HEK293 (cell line): ENCODE results near the gene HSD17B7.

ENCODE experiments used
- OVOL3 ChIP-seq: fragments of 450-650 bp; formaldehyde crosslinking; IDR thresholded peaks from 2 replicates; pipeline ENCODE4 v1.5.1; 2016; ENCODE audit warnings: missing biosample characterization, missing genetic modification characterization
- PRDM6 ChIP-seq: fragments of 450-650 bp; formaldehyde crosslinking; IDR thresholded peaks from 2 replicates; pipeline ENCODE4 v1.5.1; 2017; ENCODE audit warnings: missing biosample characterization, missing genetic modification characterization
- ZFP3 ChIP-seq: fragments of 450-650 bp; formaldehyde crosslinking; IDR thresholded peaks from 2 replicates; pipeline ENCODE4 v1.5.1; 2016; ENCODE audit warnings: low read depth, missing biosample characterization, missing genetic modification characterization
- ZNF146 ChIP-seq: fragments of 450-650 bp; formaldehyde crosslinking; IDR thresholded peaks from 2 replicates; pipeline ENCODE4 v1.5.1; 2016; ENCODE audit warnings: missing biosample characterization, missing genetic modification characterization
- ZNF175 ChIP-seq: fragments of 450-650 bp; formaldehyde crosslinking; IDR thresholded peaks from 2 replicates; pipeline ENCODE4 v1.5.1; 2016; ENCODE audit warnings: missing biosample characterization, missing genetic modification characterization
- ZNF202 ChIP-seq: fragments of 450-650 bp; formaldehyde crosslinking; IDR thresholded peaks from 2 replicates; pipeline ENCODE4 v1.5.1; 2016; ENCODE audit warnings: missing biosample characterization, missing genetic modification characterization, borderline replicate concordance
- ZNF221 ChIP-seq: fragments of 450-650 bp; formaldehyde crosslinking; IDR thresholded peaks from 2 replicates; pipeline ENCODE4 v1.5.1; 2017; ENCODE audit warnings: missing biosample characterization, missing genetic modification characterization, borderline replicate concordance
- ZNF274 ChIP-seq, 2 experiments: fragments of 200-500 bp in 1 of 2; fragments of 450-650 bp in 1 of 2; sonication (Bioruptor generic) in 1 of 2; formaldehyde crosslinking in 1 of 2; IDR thresholded peaks; 2 replicates each; pipeline versions ENCODE4 v1.5.1 to v1.6.1; 2014 to 2016; ENCODE audit warnings: borderline replicate concordance in 1 of 2, inconsistent platforms in 1 of 2, low read length in 1 of 2, missing biosample characterization in 1 of 2, missing genetic modification characterization in 1 of 2
- ZNF341 ChIP-seq: fragments of 450-650 bp; formaldehyde crosslinking; IDR thresholded peaks from 2 replicates; pipeline ENCODE4; 2016; ENCODE audit warnings: low read depth, missing biosample characterization, missing genetic modification characterization
- ZNF48 ChIP-seq: fragments of 450-650 bp; formaldehyde crosslinking; IDR thresholded peaks from 2 replicates; pipeline ENCODE4 v1.5.1; 2016; ENCODE audit warnings: missing biosample characterization, missing genetic modification characterization
- ZNF555 ChIP-seq: fragments of 450-650 bp; formaldehyde crosslinking; conservative IDR thresholded peaks from 2 replicates; pipeline ENCODE4 v1.5.1; 2017; ENCODE audit warnings: missing biosample characterization, mild to moderate bottlenecking, missing genetic modification characterization, inconsistent platforms
- ZNF558 ChIP-seq: fragments of 450-650 bp; formaldehyde crosslinking; IDR thresholded peaks from 2 replicates; pipeline ENCODE4 v1.5.1; 2016; ENCODE audit warnings: missing biosample characterization, missing genetic modification characterization
- ZNF596 ChIP-seq: fragments of 450-650 bp; IDR thresholded peaks from 2 replicates; pipeline ENCODE4 v1.5.0; 2018; ENCODE audit warnings: missing biosample characterization, mild to moderate bottlenecking, missing genetic modification characterization, moderate library complexity
- ZNF623 ChIP-seq: fragments of 450-650 bp; formaldehyde crosslinking; IDR thresholded peaks from 2 replicates; pipeline ENCODE4 v1.5.1; 2016; ENCODE audit warnings: missing biosample characterization, missing genetic modification characterization
- ZNF704 ChIP-seq: fragments of 450-650 bp; formaldehyde crosslinking; IDR thresholded peaks from 2 replicates; pipeline ENCODE4 v1.5.1; 2016; ENCODE audit warnings: missing biosample characterization, missing genetic modification characterization
- ZNF707 ChIP-seq: fragments of 450-650 bp; formaldehyde crosslinking; IDR thresholded peaks from 2 replicates; pipeline ENCODE4 v1.5.1; 2016; ENCODE audit warnings: missing biosample characterization, missing genetic modification characterization
- ZNF785 ChIP-seq: fragments of 450-650 bp; formaldehyde crosslinking; IDR thresholded peaks from 2 replicates; pipeline ENCODE4 v1.5.1; 2016; ENCODE audit warnings: missing biosample characterization, missing genetic modification characterization
- ZNF791 ChIP-seq: fragments of 450-650 bp; formaldehyde crosslinking; IDR thresholded peaks from 2 replicates; pipeline ENCODE4 v1.5.1; 2016; ENCODE audit warnings: missing biosample characterization, missing genetic modification characterization
- ZSCAN23 ChIP-seq: fragments of 450-650 bp; formaldehyde crosslinking; IDR thresholded peaks from 2 replicates; pipeline ENCODE4 v1.5.1; 2016; ENCODE audit warnings: missing biosample characterization, missing genetic modification characterization
- TF ChIP-seq, protein P1 (sequence below): fragments of 450-650 bp; formaldehyde crosslinking; IDR thresholded peaks from 2 replicates; pipeline ENCODE4 v1.5.1; 2016; ENCODE audit warnings: missing biosample characterization, missing genetic modification characterization, low read depth
- TF ChIP-seq, protein P2 (sequence below): fragments of 450-650 bp; formaldehyde crosslinking; IDR thresholded peaks from 2 replicates; pipeline ENCODE4 v1.5.1; 2016; ENCODE audit warnings: missing biosample characterization, missing genetic modification characterization
- TF ChIP-seq, protein P3 (sequence below): fragments of 450-650 bp; formaldehyde crosslinking; IDR thresholded peaks from 2 replicates; pipeline ENCODE4 v1.5.1; 2016; ENCODE audit warnings: missing biosample characterization, missing genetic modification characterization
- TF ChIP-seq, protein P4 (sequence below): fragments of 450-650 bp; formaldehyde crosslinking; IDR thresholded peaks from 2 replicates; pipeline ENCODE4 v1.5.1; 2016; ENCODE audit warnings: missing biosample characterization, missing genetic modification characterization
- TF ChIP-seq, protein P5 (sequence below): sonication (generic); formaldehyde crosslinking; IDR thresholded peaks from 2 replicates; pipeline ENCODE4 v1.8.1; 2022; ENCODE audit warnings: mild to moderate bottlenecking, moderate library complexity, missing genetic modification reagents
- TF ChIP-seq, protein P6 (sequence below): fragments of 450-650 bp; formaldehyde crosslinking; IDR thresholded peaks from 2 replicates; pipeline ENCODE4 v1.5.1; 2016; ENCODE audit warnings: missing biosample characterization, missing genetic modification characterization

Gene HSD17B7

DNA sequence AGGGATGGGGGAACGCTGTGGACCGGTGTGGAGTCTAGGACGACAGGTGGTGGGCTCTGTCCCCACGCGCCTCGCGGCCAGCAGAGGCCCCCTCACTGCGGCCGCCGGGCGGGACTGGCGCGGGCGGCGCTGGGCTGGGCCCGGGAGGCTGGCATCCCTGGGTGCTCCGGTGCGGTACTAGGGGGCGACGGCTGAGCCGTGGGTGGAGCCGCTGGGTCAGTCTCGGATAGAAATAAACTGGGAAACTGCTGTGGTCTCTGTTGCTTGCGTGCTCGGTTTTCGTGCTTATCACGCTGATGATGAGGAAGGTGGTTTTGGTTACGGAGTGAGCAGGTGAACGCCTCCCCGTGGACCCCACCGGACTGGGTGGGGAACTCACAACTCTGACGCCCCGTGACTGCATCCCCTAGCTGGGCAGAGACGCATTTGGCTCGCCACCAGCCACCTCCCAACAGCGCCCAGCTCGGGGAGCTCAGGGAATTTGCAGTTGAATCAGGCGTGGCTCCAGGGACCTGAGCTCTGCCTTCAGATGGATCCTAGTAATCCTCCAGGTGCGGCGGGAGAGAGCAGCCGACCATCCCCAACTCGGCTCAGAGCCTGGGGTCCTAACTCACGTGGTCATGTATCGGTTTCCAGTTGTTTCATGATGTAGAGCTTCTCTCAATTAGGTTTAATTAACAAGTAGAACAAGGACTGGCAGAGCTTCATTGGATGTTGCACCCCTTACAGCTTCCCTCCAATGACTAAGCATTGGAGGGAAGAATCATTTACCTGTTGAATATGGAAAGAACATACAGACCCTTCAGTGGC, 32.1 kb downstream of the HSD17B7 start (continued):
- TF ChIP-seq ZFP3 (tag by site-specific recombination) (no peak), ZNF558 (tag by site-specific recombination) (no peak), PRDM6 (no peak), ZNF596 (tag by site-specific recombination) (no peak), OVOL3 (no peak), ZNF48 (no peak), ZNF785 (tag by site-specific recombination) (no peak), ZNF341 (no peak), ZNF555 (no peak), ZNF202 (tag by site-specific recombination) (no peak), ZNF623 (tag by site-specific recombination) (no peak), ZNF175 (tag by site-specific recombination) (no peak), ZNF704 (tag by site-specific recombination) (no peak), ZNF221 (tag by site-specific recombination) (no peak), ZNF274 (IDR thresholded peaks at IDR 0.05; ENCODE audit: low read length) (no peak), ZNF274 (tag by site-specific recombination; IDR thresholded peaks at IDR 0.05; ENCODE audit: borderline replicate concordance) (no peak), ZSCAN23 (tag by site-specific recombination) (no peak), ZNF707 (tag by site-specific recombination) (no peak), ZNF146 (tag by site-specific recombination) (no peak), ZNF791 (tag by site-specific recombination) (no peak)
- TF ChIP-seq, protein P1, sequence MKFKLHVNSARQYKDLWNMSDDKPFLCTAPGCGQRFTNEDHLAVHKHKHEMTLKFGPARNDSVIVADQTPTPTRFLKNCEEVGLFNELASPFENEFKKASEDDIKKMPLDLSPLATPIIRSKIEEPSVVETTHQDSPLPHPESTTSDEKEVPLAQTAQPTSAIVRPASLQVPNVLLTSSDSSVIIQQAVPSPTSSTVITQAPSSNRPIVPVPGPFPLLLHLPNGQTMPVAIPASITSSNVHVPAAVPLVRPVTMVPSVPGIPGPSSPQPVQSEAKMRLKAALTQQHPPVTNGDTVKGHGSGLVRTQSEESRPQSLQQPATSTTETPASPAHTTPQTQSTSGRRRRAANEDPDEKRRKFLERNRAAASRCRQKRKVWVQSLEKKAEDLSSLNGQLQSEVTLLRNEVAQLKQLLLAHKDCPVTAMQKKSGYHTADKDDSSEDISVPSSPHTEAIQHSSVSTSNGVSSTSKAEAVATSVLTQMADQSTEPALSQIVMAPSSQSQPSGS (tag by site-specific recombination): no peak
- TF ChIP-seq, protein P2, sequence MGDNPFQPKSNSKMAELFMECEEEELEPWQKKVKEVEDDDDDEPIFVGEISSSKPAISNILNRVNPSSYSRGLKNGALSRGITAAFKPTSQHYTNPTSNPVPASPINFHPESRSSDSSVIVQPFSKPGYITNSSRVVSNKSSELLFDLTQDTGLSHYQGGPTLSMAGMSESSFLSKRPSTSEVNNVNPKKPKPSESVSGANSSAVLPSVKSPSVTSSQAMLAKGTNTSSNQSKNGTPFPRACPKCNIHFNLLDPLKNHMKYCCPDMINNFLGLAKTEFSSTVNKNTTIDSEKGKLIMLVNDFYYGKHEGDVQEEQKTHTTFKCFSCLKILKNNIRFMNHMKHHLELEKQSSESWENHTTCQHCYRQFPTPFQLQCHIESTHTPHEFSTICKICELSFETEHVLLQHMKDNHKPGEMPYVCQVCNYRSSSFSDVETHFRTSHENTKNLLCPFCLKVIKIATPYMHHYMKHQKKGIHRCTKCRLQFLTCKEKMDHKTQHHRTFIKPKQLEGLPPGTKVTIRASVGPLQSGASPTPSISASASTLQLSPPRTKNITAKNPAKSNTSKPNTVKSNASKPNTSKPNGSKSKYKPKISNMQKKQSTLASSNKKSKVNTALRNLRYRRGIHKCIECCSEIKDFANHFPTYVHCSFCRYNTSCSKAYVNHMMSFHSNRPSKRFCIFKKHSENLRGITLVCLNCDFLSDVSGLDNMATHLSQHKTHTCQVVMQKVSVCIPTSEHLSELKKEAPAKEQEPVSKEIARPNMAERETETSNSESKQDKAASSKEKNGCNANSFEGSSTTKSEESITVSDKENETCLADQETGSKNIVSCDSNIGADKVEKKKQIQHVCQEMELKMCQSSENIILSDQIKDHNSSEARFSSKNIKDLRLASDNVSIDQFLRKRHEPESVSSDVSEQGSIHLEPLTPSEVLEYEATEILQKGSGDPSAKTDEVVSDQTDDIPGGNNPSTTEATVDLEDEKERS: no peak
- TF ChIP-seq, protein P3, sequence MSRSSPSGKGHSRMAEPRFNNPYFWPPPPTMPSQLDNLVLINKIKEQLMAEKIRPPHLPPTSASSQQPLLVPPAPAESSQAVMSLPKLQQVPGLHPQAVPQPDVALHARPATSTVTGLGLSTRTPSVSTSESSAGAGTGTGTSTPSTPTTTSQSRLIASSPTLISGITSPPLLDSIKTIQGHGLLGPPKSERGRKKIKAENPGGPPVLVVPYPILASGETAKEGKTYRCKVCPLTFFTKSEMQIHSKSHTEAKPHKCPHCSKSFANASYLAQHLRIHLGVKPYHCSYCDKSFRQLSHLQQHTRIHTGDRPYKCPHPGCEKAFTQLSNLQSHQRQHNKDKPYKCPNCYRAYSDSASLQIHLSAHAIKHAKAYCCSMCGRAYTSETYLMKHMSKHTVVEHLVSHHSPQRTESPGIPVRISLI (tag by site-specific recombination): no peak
- TF ChIP-seq, protein P4, sequence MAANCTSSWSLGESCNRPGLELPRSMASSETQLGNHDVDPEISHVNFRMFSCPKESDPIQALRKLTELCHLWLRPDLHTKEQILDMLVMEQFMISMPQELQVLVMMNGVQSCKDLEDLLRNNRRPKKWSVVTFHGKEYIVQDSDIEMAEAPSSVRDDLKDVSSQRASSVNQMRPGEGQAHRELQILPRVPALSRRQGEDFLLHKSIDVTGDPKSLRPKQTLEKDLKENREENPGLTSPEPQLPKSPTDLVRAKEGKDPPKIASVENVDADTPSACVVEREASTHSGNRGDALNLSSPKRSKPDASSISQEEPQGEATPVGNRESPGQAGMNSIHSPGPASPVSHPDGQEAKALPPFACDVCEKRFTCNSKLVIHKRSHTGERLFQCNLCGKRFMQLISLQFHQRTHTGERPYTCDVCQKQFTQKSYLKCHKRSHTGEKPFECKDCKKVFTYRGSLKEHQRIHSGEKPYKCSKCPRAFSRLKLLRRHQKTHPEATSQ (tag by site-specific recombination): no peak
- TF ChIP-seq, protein P5, sequence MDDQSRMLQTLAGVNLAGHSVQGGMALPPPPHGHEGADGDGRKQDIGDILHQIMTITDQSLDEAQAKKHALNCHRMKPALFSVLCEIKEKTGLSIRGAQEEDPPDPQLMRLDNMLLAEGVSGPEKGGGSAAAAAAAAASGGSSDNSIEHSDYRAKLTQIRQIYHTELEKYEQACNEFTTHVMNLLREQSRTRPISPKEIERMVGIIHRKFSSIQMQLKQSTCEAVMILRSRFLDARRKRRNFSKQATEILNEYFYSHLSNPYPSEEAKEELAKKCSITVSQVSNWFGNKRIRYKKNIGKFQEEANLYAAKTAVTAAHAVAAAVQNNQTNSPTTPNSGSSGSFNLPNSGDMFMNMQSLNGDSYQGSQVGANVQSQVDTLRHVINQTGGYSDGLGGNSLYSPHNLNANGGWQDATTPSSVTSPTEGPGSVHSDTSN (CRISPR knock-in tag): no peak
- TF ChIP-seq, protein P6, sequence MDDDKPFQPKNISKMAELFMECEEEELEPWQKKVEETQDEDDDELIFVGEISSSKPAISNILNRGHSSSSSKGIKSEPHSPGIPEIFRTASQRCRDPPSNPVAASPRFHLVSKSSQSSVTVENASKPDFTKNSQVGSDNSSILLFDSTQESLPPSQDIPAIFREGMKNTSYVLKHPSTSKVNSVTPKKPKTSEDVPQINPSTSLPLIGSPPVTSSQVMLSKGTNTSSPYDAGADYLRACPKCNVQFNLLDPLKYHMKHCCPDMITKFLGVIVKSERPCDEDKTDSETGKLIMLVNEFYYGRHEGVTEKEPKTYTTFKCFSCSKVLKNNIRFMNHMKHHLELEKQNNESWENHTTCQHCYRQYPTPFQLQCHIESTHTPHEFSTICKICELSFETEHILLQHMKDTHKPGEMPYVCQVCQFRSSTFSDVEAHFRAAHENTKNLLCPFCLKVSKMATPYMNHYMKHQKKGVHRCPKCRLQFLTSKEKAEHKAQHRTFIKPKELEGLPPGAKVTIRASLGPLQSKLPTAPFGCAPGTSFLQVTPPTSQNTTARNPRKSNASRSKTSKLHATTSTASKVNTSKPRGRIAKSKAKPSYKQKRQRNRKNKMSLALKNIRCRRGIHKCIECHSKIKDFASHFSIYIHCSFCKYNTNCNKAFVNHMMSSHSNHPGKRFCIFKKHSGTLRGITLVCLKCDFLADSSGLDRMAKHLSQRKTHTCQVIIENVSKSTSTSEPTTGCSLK (tag by site-specific recombination): no peak
